ENCODE measurements around the gene NPR2. TPM values are rescaled to one million over a fixed set of nuclear protein-coding genes. Genes with fewer than 3 reads are reported as not detected.

NPR2 gene
- total and polyA plus RNA-seq, 2 of the 13 experiments (the other 11 are each of a cell fraction or from before 2014, with no cell fraction given), result 7.4 to 9.4 TPM

GRCh38 chr9:35828716-35829083 lies 37.3 kb downstream of the NPR2 start, which contains the start of gene FAM221B:
Gene FAM221B, minus strand, starts transcription at chr9:35828732. Its CDS starts 2,571 bp downstream, at chr9:35826161.
- Histone ChIP-seq H3K27ac (ENCODE audit: extremely low read length, insufficient read depth, low read length) (peak within 1 kb of the TSS; percentile 44), H3K9ac (ENCODE audit: insufficient read depth, low read depth, low read length) (peak within 1 kb of the TSS; percentile 58), H3K36me3 (replicated peaks in 1 of 2; ENCODE audit: control insufficient read depth in 1 of 2, insufficient read depth in 2 of 2, low read length in 2 of 2) (no peaks in the 10 kb centered on the region), H3K9me3 (ENCODE audit: low read length) (no peaks in the 10 kb centered on the region), H3K4me1 (ENCODE audit: insufficient read depth, low read length) (peaks cover 40% of the 10 kb centered on the region), H3K4me3 (replicated peaks in 1 of 3; ENCODE audit: insufficient read depth in 1 of 3, low read depth in 2 of 3, low read length in 3 of 3) (peak within 1 kb of the TSS; percentile 61 to 81 (median 73)), H3K4me2 (ENCODE audit: low read depth, low read length) (peak within 1 kb of the TSS; percentile 90), H3K27me3 (ENCODE audit: control insufficient read depth in 1 of 2, insufficient read depth in 2 of 2, low read length in 2 of 2) (no peaks in the 10 kb centered on the region), H2AFZ (ENCODE audit: low read length) (no peak within 1 kb of the TSS), H4K20me1 (ENCODE audit: insufficient read depth, low read length) (no peaks in the 10 kb centered on the region), H3K79me2 (ENCODE audit: insufficient read depth, low read length) (no peaks in the 10 kb centered on the region)
- ATAC-seq (no peak), DNase-seq (ENCODE audit: low spot score) (no peak), FAIRE-seq (no peak)
- intact Hi-C loops (cut with micrococcal nuclease; ENCODE audit: unreplicated experiment) (loop anchor here (1.0 to 5.0 kb wide), 2 partner anchors 13 to 96 kb away; partner anchors contain the start of genes CREB3, HINT2 and TLN1), in situ Hi-C loops (cut with HindIII; ENCODE audit: extremely low pct_ligation_motif_present, low pct_unique_long_range_greater_than_20kb) (loop anchor here (5.0 kb wide), 1 partner anchor 54 kb away; no protein-coding TSS in a partner anchor)
- WGBS (ENCODE audit: low lambda C conversion rate), result 0% methylated on average over 14 of the region's 21 CpGs
- ChIA-PET POLR2A (interaction anchor here (0.6 to 2.3 kb wide), 5 partner anchors 15 to 139 kb away, joined by 3 to 15 read pairs (median 3); partner anchors contain the start of genes HINT2 and TPM2), CTCF (ENCODE audit: low intra/inter-chr PET ratio, low total read pairs) (no interaction called here)
- no TSS peak for BruUV-seq (replicated peaks)
- TF ChIP-seq, protein P1, sequence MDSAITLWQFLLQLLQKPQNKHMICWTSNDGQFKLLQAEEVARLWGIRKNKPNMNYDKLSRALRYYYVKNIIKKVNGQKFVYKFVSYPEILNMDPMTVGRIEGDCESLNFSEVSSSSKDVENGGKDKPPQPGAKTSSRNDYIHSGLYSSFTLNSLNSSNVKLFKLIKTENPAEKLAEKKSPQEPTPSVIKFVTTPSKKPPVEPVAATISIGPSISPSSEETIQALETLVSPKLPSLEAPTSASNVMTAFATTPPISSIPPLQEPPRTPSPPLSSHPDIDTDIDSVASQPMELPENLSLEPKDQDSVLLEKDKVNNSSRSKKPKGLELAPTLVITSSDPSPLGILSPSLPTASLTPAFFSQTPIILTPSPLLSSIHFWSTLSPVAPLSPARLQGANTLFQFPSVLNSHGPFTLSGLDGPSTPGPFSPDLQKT (CRISPR knock-in tag; IDR thresholded peaks at IDR 0.05; ENCODE audit: borderline replicate concordance), result no peak
- TF ChIP-seq TCF7L2 (IDR thresholded peaks at IDR 0.05; ENCODE audit: low read depth, low read length), result no peak
- TF ChIP-seq ZNF337 (CRISPR knock-in tag; IDR thresholded peaks at IDR 0.05; ENCODE audit: borderline replicate concordance, low read depth), result no peak
- TF ChIP-seq, protein P2, sequence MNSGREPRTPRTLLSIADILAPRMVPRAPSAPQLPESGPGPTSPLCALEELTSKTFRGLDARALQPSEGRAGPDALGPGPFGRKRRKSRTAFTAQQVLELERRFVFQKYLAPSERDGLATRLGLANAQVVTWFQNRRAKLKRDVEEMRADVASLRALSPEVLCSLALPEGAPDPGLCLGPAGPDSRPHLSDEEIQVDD (CRISPR knock-in tag; IDR thresholded peaks at IDR 0.05; ENCODE audit: borderline replicate concordance), result no peak
- TF ChIP-seq ZNF407 (CRISPR knock-in tag; IDR thresholded peaks at IDR 0.05; ENCODE audit: not compliant biosample characterization), result no peak
- TF ChIP-seq RBM22 (optimal IDR thresholded peaks at IDR 0.05; ENCODE audit: low read length), result peak; percentile 54
- no peak for TF ChIP-seq IRF9 (CRISPR knock-in tag; IDR thresholded peaks at IDR 0.05; ENCODE audit: borderline replicate concordance)
- no peak for TF ChIP-seq ZSCAN29 (CRISPR knock-in tag; conservative IDR thresholded peaks at IDR 0.05)
- TF ChIP-seq FOXK1 (CRISPR knock-in tag; IDR thresholded peaks at IDR 0.05; ENCODE audit: borderline replicate concordance, low read depth), result no peak
- TF ChIP-seq CHD2 (IDR thresholded peaks at IDR 0.05; ENCODE audit: low read depth, low read length), result no peak
- no peak for TF ChIP-seq ZNF431 (CRISPR knock-in tag; IDR thresholded peaks at IDR 0.05; ENCODE audit: borderline replicate concordance, low read depth)
- no peak for TF ChIP-seq ZNF296 (CRISPR knock-in tag; conservative IDR thresholded peaks at IDR 0.05)
- 0 out of 2 replicates have a peak, but pooled peaks have one; percentile 19 for TF ChIP-seq TOPORS (CRISPR knock-in tag; IDR thresholded peaks at IDR 0.05)
